22Rv1 (cell line): ENCODE results near the gene PCSK6.

Source experiments
- H3K27ac ChIP-seq: fragments of 450-650 bp; 2 replicates; pipeline ENCODE4 v1.5.1; 2017
- ZFX ChIP-seq: fragments of 450-650 bp; IDR thresholded peaks from 2 replicates; pipeline ENCODE4 v1.6.1; 2017; ENCODE audit warnings: antibody characterized with exemption, borderline replicate concordance
- TF ChIP-seq, protein P1 (sequence below): fragments of 450-650 bp; IDR thresholded peaks from 2 replicates; pipeline ENCODE4 v1.5.1; 2017; ENCODE audit warnings: mild to moderate bottlenecking

Gene PCSK6

DNA sequence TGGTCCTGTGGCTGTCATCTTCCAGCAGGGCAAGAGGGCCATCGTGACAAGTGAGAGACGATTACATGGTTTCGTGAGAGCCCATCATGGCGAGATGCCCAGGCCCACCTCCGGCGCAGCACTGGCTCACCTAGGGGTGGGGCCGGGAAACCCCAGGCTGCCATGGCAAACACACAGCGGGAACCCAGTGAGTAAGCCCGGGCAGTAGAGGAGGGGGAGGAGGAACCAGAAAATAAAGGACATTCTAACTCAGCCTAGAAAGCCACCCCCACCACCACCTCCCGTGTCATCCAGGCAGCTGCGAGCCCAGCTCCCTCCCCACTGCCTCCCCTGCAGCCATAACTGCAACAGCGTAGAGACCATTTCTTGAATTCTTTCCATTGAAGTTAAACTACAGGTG lies 52.3 kb downstream of the PCSK6 start:
- H3K27ac ChIP-seq: no peak overlapping the region
- TF ChIP-seq ZFX: no peak
- TF ChIP-seq, protein P1, sequence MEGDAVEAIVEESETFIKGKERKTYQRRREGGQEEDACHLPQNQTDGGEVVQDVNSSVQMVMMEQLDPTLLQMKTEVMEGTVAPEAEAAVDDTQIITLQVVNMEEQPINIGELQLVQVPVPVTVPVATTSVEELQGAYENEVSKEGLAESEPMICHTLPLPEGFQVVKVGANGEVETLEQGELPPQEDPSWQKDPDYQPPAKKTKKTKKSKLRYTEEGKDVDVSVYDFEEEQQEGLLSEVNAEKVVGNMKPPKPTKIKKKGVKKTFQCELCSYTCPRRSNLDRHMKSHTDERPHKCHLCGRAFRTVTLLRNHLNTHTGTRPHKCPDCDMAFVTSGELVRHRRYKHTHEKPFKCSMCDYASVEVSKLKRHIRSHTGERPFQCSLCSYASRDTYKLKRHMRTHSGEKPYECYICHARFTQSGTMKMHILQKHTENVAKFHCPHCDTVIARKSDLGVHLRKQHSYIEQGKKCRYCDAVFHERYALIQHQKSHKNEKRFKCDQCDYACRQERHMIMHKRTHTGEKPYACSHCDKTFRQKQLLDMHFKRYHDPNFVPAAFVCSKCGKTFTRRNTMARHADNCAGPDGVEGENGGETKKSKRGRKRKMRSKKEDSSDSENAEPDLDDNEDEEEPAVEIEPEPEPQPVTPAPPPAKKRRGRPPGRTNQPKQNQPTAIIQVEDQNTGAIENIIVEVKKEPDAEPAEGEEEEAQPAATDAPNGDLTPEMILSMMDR: no peak

DNA sequence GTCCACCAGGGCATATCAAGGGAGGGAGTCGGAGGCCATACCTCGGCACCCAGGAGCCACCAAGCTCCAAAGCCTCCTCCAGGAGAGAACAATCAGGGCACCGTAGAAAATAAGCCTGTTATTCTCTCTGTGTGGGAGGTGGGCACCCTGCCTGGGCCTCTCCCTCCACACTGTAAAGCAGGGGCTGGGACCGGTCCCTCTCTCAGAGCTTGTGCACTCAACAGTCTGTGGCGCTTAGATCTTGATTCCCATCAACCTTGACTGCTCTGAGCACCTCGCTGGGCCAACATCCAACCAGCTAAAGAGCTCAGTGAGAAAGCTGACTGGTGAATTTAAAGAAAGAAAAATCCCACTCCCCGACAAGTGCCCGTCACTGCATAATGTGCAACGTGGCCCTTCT lies 53.0 kb downstream of the PCSK6 start:
- no peak overlapping the region for H3K27ac ChIP-seq

DNA sequence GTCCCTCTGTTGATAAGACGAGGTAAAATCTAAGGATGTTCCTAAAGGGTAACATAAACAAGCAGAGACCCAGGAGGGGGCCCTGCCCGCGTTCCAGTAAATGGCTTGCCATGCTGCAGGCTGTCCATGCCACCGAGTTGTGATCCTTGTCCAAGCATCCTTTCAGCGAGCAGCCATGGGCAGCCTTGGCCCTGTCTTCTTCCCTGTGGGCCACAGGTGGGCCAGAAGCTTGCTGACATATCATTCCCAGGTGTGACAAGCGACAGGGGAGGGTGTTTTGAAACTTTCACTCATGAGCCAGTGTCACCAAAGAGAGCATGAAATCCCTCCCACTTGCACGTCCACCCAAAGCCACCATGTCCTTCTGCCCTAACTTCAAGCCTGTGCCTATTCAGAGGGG lies 53.7 kb downstream of the PCSK6 start:
- H3K27ac ChIP-seq: no peak overlapping the region
- TF ChIP-seq, protein P1: no peak
- TF ChIP-seq ZFX: no peak

More for the DNA sequence above, 53.0 kb downstream of the PCSK6 start:
- TF ChIP-seq ZFX: no peak
- TF ChIP-seq, protein P1: no peak

DNA sequence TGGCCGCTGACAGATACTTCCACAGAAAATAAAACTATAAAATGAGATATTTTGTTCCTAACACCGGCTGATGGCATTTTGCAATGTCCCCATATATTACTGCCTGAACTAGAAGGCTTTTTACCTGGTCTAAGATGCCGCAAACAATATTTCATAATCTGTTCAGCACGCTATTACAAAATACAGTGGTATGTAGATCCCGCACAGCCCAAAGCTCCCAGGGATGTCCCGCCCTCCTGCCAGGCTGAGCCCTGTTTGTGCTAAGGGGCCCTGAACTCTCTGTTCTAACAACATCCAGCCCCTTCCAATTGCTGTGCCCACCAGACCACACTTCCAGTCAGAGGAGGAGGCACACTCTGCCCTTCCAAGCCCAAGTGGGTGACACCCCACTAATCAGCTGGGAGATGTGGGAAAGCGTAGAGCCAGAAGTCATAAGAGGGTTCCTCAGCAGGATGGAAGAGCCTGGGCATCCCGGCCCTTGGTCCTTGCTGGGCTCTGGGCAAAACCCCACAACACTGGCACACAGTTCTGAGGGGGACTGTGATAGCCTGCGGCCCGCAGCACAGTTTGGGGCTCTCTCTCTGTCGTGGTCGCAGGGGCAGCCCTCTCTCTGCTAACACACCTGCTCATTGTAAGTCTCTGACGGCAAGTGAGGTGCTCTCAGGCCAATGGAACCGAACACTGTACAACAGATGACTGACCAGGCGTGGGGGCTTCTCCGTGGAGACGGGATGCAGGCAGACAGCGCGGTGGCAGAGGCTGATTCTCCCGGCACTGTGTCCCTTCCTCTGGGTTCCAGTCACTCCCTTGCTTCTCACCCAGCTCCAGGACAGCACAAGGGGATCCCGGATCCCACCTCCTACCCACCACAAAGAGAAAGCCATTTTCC lies 55.2 kb downstream of the PCSK6 start:
- no peak overlapping the region for H3K27ac ChIP-seq
- TF ChIP-seq ZFX: no peak
- TF ChIP-seq, protein P1: no peak

DNA sequence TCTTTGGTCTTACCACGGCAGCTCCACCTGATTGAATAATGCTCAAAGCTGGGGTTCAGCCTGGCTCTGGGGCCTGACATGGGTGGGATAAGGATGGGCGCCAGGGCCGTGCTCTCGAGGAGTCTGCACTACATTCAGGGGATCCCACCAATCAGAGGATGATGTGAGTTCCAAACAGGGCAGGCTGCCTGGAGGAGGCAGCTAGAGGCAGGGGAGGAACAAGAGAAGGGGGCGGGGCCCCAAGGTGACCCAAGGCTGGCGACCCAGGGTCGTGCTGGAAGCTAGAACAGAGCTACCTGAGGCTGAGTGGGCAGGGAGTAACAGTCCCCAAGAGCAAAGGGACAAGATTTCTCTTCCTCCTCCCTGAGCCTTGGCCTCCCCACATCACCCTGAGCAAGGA lies 56.1 kb downstream of the PCSK6 start:
- TF ChIP-seq, protein P1: no peak
- TF ChIP-seq ZFX: no peak
- H3K27ac ChIP-seq: no peak overlapping the region

DNA sequence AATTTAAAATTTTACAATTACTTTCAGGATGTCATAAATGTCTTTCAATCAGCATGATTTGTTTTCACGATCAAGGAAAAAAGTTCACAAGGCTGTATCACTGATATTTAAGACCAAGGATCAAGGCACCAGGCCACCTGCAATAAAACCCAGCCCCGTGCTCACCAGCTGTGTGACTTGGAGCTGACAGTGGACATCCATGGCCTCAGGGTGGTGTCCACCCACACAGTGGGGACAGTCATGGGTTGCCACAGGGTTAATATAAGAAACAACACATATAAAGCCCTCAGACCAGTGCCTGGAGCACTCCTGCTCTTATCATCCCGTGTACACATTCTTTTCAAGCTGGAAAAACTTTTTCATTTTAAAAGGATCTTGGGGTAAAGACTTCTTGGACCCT lies 56.5 kb downstream of the PCSK6 start:
- H3K27ac ChIP-seq: no peak overlapping the region
- TF ChIP-seq ZFX: no peak
- TF ChIP-seq, protein P1: no peak

DNA sequence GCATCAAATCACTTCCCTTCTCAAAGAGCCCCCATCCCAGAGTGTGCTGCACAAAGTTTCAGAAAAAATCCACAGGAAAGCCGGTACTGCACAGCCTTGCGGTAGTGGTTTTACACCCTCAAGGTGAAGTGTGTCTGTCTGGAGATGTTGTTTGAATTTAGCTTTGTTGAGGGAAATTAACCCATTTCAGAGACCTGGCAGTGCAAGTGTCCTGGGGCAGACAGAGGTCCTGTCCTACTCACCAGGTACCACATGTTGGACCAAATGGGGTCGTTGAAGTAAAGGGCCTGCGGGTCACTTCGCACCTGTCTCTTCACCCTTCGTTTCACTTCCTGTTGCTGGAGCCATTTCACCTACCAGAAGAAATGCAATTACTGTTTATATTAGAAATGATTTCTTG lies 57.8 kb downstream of the PCSK6 start:
- TF ChIP-seq, protein P1: no peak
- no peak for TF ChIP-seq ZFX
- H3K27ac ChIP-seq: no peak overlapping the region
